ENCODE data around the gene TRIM40.
"Not testable (repeated sequence)": the region's sequence is repeated elsewhere in the genome, so short reads cannot be mapped to it uniquely, and the experiment has no call there.

TRIM40 gene

GRCh38 chr6:30113841-30114240, 22.1 kb upstream of the TRIM40 start:
- no peak for ATAC-seq

DNA sequence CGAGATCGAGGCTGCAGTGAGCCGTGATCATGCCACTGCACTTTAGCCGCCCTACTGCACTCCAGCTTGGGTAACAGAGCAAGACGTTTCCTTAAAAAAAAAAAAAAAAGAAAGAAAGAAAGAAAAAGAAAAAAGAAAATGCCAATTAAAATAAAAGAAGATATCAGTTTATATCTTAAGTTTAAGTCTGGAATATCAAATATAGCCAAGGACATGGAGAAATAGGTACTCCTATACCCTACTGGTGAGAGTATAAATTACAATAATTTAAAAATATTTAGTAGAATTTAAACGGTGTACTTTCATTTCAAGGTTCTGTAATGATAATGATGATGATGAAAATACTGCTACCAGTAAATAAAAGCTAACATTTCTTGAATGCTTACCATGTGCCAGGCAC, 19.2 kb upstream of the TRIM40 start:
- ATAC-seq, result no peak

GRCh38 chr6:30118691-30119090, 17.2 kb upstream of the TRIM40 start:
- ATAC-seq, result not testable (repeated sequence)

DNA sequence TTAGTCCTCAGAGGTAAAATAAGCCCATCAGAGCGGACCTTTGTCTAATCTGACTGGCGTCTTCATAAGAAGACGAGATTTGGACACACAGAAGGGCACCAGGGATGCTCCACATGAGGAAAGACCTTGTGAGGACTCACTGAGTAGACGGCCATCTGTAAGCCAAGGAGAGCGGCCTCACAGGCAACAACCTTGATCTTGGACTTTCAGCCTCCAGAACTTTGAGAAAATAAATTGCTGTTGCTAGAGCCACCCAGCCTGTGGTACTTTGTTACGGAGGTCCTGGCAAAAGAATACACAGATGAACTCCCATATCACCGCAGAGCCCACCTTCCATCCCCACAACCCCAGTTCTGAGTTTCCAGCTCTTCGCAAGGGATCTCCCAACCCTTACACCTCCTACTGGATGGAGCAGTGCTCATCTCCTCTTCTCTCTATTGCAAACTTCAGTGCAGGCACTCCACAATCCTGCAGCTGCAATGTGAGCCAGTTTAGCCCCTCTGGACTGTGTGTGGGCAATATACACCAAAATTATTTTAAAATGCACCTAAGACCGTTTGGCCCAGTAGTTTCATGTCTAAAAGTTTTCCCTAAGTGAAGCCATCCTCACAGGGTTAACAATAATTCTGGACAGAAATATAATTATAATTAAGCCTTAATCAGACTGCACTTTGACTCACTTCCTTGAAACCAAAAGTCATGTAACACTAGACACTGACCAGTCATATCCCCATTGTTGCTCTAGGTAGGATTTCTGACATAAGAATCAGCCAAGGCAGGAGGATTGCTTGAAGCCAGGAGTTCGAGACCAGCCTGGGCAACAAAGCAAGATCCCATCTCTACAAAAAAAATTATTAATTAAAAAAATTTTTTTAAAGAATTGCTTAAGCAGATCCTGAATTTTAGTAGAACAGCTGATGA, 14.2 kb upstream of the TRIM40 start:
- ATAC-seq, result no peak

- ATAC-seq, result no peak
Measured at GRCh38 chr6:30122515-30122914, 13.4 kb upstream of the TRIM40 start.

DNA sequence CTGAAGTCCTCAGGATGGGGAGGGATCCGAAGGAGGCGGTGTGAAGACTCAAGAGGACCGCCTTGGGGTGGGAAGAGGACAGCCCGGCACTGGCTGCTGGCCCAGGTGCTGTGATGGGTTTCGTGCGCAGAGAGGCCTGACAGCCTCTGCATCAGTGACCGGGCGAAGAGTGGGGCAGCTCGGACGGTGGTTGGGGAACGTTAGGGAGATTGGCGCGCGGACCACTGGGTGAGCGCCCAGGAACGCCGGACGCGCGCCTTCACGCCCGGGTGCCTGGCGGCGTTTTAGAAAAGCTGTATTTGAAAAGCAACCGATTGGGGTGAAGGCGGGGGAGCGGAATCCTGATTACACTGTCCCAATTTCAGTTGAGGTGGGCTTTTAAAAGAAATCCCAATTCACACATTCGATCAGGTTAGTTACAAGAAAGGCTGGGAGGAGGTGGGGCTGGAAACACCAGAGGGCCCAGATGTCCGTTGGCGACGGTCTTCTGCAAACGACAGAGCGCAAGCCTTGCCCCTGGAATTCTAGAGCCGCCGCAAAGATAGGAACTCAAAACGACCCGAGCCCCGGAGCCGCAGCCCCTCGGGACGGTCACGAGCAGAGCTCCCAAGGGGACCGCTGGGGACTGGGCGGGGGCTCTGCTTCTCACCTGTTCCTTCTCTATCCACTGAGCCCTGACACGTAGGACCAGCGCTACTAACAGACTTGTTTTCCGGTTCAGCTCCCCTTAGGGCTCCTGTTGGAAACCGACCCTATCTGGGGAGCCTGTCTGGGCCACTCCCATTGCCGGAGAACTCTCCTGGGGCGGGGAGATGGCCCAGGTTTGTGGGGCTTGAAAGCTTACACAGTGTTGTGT, 8.5 kb upstream of the TRIM40 start:
- no peak for ATAC-seq

- peak; percentile 63 to 65 for ATAC-seq
Measured at GRCh38 chr6:30129265-30130178, 6.4 kb upstream of the TRIM40 start.

GRCh38 chr6:30130179-30130679, 5.7 kb upstream of the TRIM40 start:
- no peak for ATAC-seq

- ATAC-seq, result peak; percentile 84 to 86
Measured at GRCh38 chr6:30130887-30131862, 4.8 kb upstream of the TRIM40 start.

GRCh38 chr6:30131947-30132497, 3.9 kb upstream of the TRIM40 start:
- no peak for ATAC-seq

DNA sequence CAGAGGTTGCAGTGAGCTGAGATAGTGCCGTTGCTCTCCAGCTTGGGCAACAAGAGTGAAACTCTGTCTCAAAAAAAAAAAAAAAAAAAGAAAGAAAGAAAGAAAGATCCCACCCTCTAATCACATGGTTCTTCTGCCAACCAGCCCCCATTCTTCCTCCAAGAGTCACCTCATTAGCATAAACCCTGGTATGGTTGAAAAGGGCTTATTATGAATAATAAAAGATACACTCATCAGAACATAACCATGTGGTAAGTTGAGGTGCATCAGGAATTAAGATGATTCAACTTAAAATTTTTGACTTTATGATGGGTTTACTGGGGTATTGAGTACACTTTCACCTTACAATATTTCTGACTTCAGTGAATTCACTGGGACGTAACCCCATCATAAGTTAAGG, 793 bp upstream of the TRIM40 start:
- peak; percentile 5 to 55 for ATAC-seq

GRCh38 chr6:30136570-30137286, 788 bp downstream of the TRIM40 start:
- ATAC-seq, result peak; percentile 9 to 17

- not testable (repeated sequence) for ATAC-seq
Measured at GRCh38 chr6:30140240-30140639, 4.3 kb downstream of the TRIM40 start.

GRCh38 chr6:30142665-30143064, 6.7 kb downstream of the TRIM40 start:
- ATAC-seq, result no peak

DNA sequence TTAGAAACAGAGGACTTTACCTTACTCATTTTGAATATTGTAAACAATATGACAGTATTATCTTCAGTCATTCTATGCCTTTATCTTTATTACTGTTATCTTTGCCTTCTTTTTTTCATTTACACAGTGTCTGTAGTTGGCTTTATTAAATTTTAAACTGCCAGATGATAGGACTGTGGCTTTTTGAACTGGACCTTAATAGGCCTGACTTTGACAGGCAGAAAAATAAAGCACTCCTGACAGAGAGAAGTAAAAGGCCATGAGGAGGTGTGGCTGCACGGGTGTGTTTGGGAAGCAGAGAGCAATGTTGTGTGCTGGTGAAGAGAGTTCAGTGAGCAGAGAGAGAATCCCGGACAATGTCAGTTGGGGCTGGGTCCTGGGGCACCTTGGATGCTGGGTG, 7.8 kb downstream of the TRIM40 start:
- no peak for ATAC-seq

- no peak for ATAC-seq
Measured at GRCh38 chr6:30144811-30145210, 8.9 kb downstream of the TRIM40 start.

DNA sequence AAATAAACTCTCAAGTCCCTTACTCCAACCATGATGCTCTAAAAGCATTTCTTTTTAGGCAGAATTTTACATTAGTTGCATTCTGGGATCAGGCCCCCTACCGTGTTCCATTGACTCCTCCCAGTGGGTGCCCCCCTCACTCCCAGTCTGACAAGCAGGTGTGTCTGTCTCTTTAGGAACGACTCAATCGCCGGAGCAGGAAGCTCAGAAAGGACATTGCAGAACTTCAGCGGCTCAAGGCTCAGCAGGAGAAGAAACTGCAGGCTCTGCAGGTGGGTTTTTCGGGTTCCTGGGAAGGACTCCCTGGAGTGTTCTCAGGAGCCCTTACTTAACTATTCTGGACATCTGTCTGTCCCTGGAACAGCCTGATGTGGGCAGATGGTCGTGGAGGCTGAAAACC, 9.9 kb downstream of the TRIM40 start:
- ATAC-seq, result no peak

DNA sequence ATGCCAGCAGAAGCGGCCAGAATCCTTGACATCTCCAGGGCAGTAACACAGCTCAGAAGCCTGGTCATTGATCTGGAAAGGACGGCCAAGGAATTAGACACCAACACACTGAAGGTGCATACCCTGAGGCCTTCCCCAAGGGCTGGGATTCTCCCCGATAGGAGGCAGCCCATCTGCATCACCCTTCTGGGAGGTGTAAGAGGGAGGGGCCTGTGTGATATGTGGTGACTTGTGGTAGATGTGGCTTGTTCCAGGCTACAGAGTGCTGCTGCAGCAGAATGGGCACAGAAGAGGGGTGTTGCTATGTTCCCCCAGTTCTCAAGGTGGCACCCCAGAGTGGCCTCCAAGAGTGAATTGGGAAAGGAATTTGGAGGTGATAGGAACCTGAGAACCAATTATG, 11.2 kb downstream of the TRIM40 start:
- ATAC-seq, result no peak

DNA sequence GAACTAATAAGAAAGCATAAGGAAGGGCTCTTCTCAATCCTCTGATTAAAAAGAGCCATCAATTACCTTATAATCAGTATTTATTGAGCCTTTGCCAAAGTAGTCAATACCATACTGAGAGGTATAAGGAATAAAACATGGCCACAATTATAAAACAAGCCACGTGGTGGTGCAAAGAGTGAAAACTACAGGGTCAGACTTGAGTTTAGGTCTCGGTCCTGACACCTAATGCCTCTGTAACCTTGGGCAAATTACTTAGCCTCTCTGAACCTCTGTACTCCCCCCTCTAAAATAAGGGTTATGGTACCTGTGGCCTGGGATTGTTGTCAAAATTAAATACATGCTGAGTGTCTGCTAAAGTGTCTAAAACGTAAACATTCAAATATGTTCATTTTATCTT, 13.3 kb downstream of the TRIM40 start:
- ATAC-seq, result no peak
